Loucy (cell line): ENCODE results near the gene SNAPC2.

ENCODE experiments used
- CTCF ChIP-seq: fragments of 200-600 bp; sonication (generic); conservative IDR thresholded peaks from 2 replicates; pipeline ENCODE4 v1.5.1; 2014; ENCODE audit warnings: mild to moderate bottlenecking, antibody characterized with exemption, low read length
- EZH2phosphoT487 ChIP-seq: fragments of 200-600 bp; IDR thresholded peaks from 2 replicates; pipeline ENCODE4 v1.6.1; 2018; ENCODE audit warnings: antibody characterized with exemption, mild to moderate bottlenecking, moderate library complexity, borderline replicate concordance

DNA sequence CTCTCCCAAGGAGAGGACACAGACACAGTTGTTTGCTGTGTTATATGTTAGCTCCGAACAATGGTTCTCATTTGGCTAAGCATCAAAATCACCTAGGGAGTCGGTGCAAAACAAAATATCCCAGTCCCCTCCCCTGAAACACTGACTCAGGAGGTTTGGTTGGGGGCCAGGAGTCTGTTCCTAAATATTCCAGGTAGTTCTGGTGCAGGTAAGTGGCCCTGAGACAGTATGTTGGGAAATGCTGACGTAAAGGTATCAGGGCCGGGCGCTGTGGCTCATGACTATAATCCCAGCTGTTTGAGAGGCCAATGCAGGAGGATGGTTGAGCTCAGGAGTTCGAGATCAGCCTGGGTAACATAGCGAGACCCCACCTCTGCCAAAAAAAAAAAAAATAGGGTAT is 18.8 kb upstream of the SNAPC2 start:
- TF ChIP-seq CTCF: no peak
- no peak for TF ChIP-seq EZH2phosphoT487
